H9 (cell line): ENCODE data around the gene ITPR1. TPM values are rescaled to one million over a fixed set of nuclear protein-coding genes. Genes with fewer than 3 reads are reported as not detected.

Source experiments
- DNase-seq: peaks from one replicate; pipeline ENCODE4 v3.0.0-alpha.2; 2017
- H2AFZ ChIP-seq: one replicate; pipeline ENCODE4 v1.6.1; 2013; ENCODE audit warnings: mild to moderate bottlenecking, low read length, control low read depth, moderate library complexity
- H2AK5ac ChIP-seq: 2 replicates; pipeline ENCODE4 v1.6.1; 2013; ENCODE audit warnings: low read length, control low read depth, mixed read lengths; ENCODE audit not compliant: insufficient read length
- H2BK120ac ChIP-seq: one replicate; pipeline ENCODE4 v1.6.1; 2013; ENCODE audit warnings: low read depth, mild to moderate bottlenecking, low read length, control low read depth, inconsistent platforms; ENCODE audit not compliant: poor library complexity, severe bottlenecking
- H2BK12ac ChIP-seq: 2 replicates; pipeline ENCODE4 v1.6.1; 2013; ENCODE audit warnings: low read length, control low read depth, mixed read lengths, low read depth; ENCODE audit not compliant: insufficient read length
- H2BK15ac ChIP-seq: 2 replicates; pipeline ENCODE4 v1.6.1; 2013; ENCODE audit warnings: low read depth, low read length, control low read depth
- H2BK20ac ChIP-seq: one replicate; pipeline ENCODE4 v1.6.1; 2013; ENCODE audit warnings: low read depth, mild to moderate bottlenecking, low read length, control low read depth, inconsistent platforms; ENCODE audit not compliant: poor library complexity, severe bottlenecking
- H2BK5ac ChIP-seq: 2 replicates; pipeline ENCODE4 v1.6.1; 2013; ENCODE audit warnings: low read length, control low read depth, mixed read lengths; ENCODE audit not compliant: insufficient read length
- H3K14ac ChIP-seq: 2 replicates; pipeline ENCODE4 v1.6.1; 2013; ENCODE audit warnings: low read length, control low read depth; ENCODE audit not compliant: insufficient read depth
- H3K18ac ChIP-seq: 2 replicates; pipeline ENCODE4 v1.6.1; 2013; ENCODE audit warnings: low read depth, mild to moderate bottlenecking, mixed read lengths, low read length, control low read depth; ENCODE audit not compliant: insufficient read length
- H3K23ac ChIP-seq: 2 replicates; pipeline ENCODE4 v1.6.1; 2013; ENCODE audit warnings: low read length, control low read depth, mixed read lengths, low read depth; ENCODE audit not compliant: insufficient read length
- H3K23me2 ChIP-seq: 2 replicates; pipeline ENCODE4 v1.6.1; 2013; ENCODE audit warnings: low read depth, mild to moderate bottlenecking, mixed read lengths, low read length, control low read depth; ENCODE audit not compliant: insufficient read length, poor library complexity, severe bottlenecking
- H3K27ac ChIP-seq: 2 replicates; pipeline ENCODE4 v1.5.1; 2013; ENCODE audit warnings: low read length, control low read depth, mixed read lengths, low read depth; ENCODE audit not compliant: insufficient read length
- H3K27me3 ChIP-seq: 2 replicates; pipeline ENCODE4 v1.6.1; 2013; ENCODE audit warnings: low read length, control low read depth, inconsistent platforms; ENCODE audit not compliant: insufficient read depth
- H3K4ac ChIP-seq: 2 replicates; pipeline ENCODE4 v1.6.1; 2013; ENCODE audit warnings: low read depth, mild to moderate bottlenecking, control low read depth, inconsistent platforms, low read length, moderate library complexity
- H3K4me1 ChIP-seq: 2 replicates; pipeline ENCODE4 v1.6.1; 2013; ENCODE audit warnings: low read length, control low read depth, inconsistent platforms; ENCODE audit not compliant: insufficient read depth
- H3K4me2 ChIP-seq: 2 replicates; pipeline ENCODE4 v1.6.1; 2013; ENCODE audit warnings: low read length, control low read depth, mixed read lengths; ENCODE audit not compliant: insufficient read length, insufficient read depth
- H3K56ac ChIP-seq: 2 replicates; pipeline ENCODE4 v1.6.1; 2013; ENCODE audit warnings: low read depth, mild to moderate bottlenecking, mixed read lengths, low read length, control low read depth; ENCODE audit not compliant: insufficient read length
- H3K79me1 ChIP-seq: 2 replicates; pipeline ENCODE4 v1.6.1; 2013; ENCODE audit warnings: low read depth, mild to moderate bottlenecking, moderate library complexity, low read length, control low read depth, inconsistent platforms; ENCODE audit not compliant: insufficient read depth, poor library complexity, severe bottlenecking
- H3K79me2 ChIP-seq: 2 replicates; pipeline ENCODE4 v1.6.1; 2013; ENCODE audit warnings: low read length, control low read depth, inconsistent platforms; ENCODE audit not compliant: insufficient read depth
- H3K9ac ChIP-seq: 2 replicates; pipeline ENCODE4 v1.6.1; 2013; ENCODE audit warnings: low read length, control low read depth, mixed read lengths; ENCODE audit not compliant: insufficient read length; ENCODE audit errors: extremely low read depth
- H3K9me3 ChIP-seq: one replicate; pipeline ENCODE4 v1.6.1; 2013; ENCODE audit warnings: low read depth, low read length, inconsistent platforms; ENCODE audit not compliant: control insufficient read depth
- H3T11ph ChIP-seq: one replicate; pipeline ENCODE4 v1.6.1; 2013; ENCODE audit warnings: mild to moderate bottlenecking, low read length, control low read depth, inconsistent platforms
- H4K20me1 ChIP-seq: one replicate; pipeline ENCODE4 v1.6.1; 2013; ENCODE audit not compliant: control insufficient read depth, insufficient read length, insufficient read depth
- H4K5ac ChIP-seq: 2 replicates; pipeline ENCODE4 v1.6.1; 2013; ENCODE audit warnings: low read depth, mild to moderate bottlenecking, mixed read lengths, low read length, control low read depth; ENCODE audit not compliant: insufficient read length
- H4K8ac ChIP-seq: replicated peaks from 2 replicates; pipeline ENCODE4 v1.6.1; 2013; ENCODE audit warnings: low read length, control low read depth, mixed read lengths, low read depth; ENCODE audit not compliant: insufficient read length
- H4K91ac ChIP-seq: 2 replicates; pipeline ENCODE4 v1.6.1; 2013; ENCODE audit warnings: low read depth, mild to moderate bottlenecking, moderate library complexity, mixed read lengths, low read length, control low read depth; ENCODE audit not compliant: insufficient read length
- H3K27ac Mint-ChIP-seq, 3 experiments: 2 replicates in 2 of 3; 3 replicates in 1 of 3; pipeline ENCODE4 v1.8.0; 2020 to 2021; ENCODE audit warnings: mixed read lengths in 3 of 3, mild to moderate bottlenecking in 1 of 3, moderate library complexity in 1 of 3
- H3K27me3 Mint-ChIP-seq: 2 replicates; pipeline ENCODE4 v1.8.0; 2021; ENCODE audit warnings: low read depth, mild to moderate bottlenecking, moderate library complexity, mixed read lengths
- H3K36me3 Mint-ChIP-seq, 3 experiments: 2 replicates in 2 of 3; 3 replicates in 1 of 3; pipeline ENCODE4 v1.8.0; 2020 to 2021; ENCODE audit warnings: low read depth in 3 of 3, mixed read lengths in 3 of 3; ENCODE audit not compliant: insufficient read depth in 1 of 3
- H3K4me1 Mint-ChIP-seq, 2 experiments: 2 replicates each; pipeline ENCODE4 v1.8.0; 2020; ENCODE audit warnings: mixed read lengths in 2 of 2
- H3K4me3 Mint-ChIP-seq, 2 experiments: 2 replicates in 1 of 2; 3 replicates in 1 of 2; pipeline ENCODE4 v1.8.0; 2020 to 2021; ENCODE audit warnings: mild to moderate bottlenecking in 2 of 2, mixed read lengths in 2 of 2, moderate library complexity in 1 of 2
- H3K9me3 Mint-ChIP-seq, 2 experiments: 2 replicates in 1 of 2; 3 replicates in 1 of 2; pipeline ENCODE4 v1.8.0; 2020; ENCODE audit warnings: mild to moderate bottlenecking in 2 of 2, mixed read lengths in 2 of 2, moderate library complexity in 1 of 2
- WGBS: extraction: QIAGEN DNeasy Blood & Tissue Kit; methylation state at CpG from one replicate; pipeline ENCODE4 v1.1.7; 2013; ENCODE audit warnings: missing lambda C conversion rate, low lambda C conversion rate, mixed read lengths; ENCODE audit not compliant: insufficient read length; ENCODE audit errors: extremely low coverage; 5-methylcytosine and 5-hydroxymethylcytosine counted together
- total RNA-seq: library from RNA; stranded (reverse); gene quantifications from 2 replicates; pipeline ENCODE4 v1.2.1, GENCODE V29; 2021
- TF ChIP-seq, protein P1 (sequence below): fragments of 200-600 bp; sonication (generic); conservative IDR thresholded peaks from 3 replicates; pipeline ENCODE4 v1.8.0; 2021; ENCODE audit warnings: antibody characterized with exemption, mild to moderate bottlenecking

The ITPR1 gene
- total RNA-seq, 1 experiment from 2014 or later = 4.2 TPM

DNA sequence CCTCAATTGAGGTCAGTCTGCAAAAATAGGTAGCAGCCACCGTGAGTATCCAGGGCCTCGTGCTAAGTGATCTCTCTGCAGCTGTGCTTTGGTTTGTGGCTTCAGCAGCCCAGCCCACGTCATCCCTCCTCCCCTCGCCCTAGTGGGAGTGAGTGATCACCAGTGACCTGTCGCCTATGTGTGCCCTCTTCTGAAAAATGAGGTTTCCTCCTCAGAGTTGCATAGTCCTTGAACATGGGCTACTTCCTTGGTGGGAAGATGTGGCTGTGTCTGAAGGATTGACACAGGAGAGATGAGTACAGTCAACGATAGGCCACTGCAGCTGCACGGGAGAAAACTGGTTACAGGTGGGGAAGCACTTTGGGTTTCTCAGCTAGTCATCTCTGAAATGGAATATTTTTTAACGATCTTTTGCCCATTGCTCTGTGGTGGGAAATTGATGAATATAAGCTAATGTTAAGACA, 341.3 kb downstream of the ITPR1 start:
- Histone ChIP-seq H3K27ac (no peak overlapping the region), H3K18ac (no peak overlapping the region), H3T11ph (no peak overlapping the region), H2BK12ac (no peak overlapping the region), H3K27me3 (no peaks in the 10 kb centered on the region), H3K79me2 (no peaks in the 10 kb centered on the region), H3K56ac (no peak overlapping the region), H2BK15ac (no peak overlapping the region), H3K9me3 (no peaks in the 10 kb centered on the region), H3K9ac (no peak overlapping the region), H3K4me1 (no peaks in the 10 kb centered on the region; the same call in 1 of the 2 replicates), H3K23me2 (no peaks in the 10 kb centered on the region), H2AK5ac (no peak overlapping the region), H3K79me1 (no peaks in the 10 kb centered on the region), H2AFZ (no peak overlapping the region), H2BK5ac (no peak overlapping the region), H4K5ac (no peak overlapping the region), H4K20me1 (no peaks in the 10 kb centered on the region), H4K8ac (no peak overlapping the region), H2BK120ac (no peak overlapping the region), H3K14ac (no peak overlapping the region; the same call in 1 of the 2 replicates), H3K23ac (no peak overlapping the region), H4K91ac (no peak overlapping the region), H2BK20ac (no peak overlapping the region), H3K4me2 (no peak overlapping the region), H3K4ac (no peak overlapping the region)
- TF ChIP-seq, protein P1, sequence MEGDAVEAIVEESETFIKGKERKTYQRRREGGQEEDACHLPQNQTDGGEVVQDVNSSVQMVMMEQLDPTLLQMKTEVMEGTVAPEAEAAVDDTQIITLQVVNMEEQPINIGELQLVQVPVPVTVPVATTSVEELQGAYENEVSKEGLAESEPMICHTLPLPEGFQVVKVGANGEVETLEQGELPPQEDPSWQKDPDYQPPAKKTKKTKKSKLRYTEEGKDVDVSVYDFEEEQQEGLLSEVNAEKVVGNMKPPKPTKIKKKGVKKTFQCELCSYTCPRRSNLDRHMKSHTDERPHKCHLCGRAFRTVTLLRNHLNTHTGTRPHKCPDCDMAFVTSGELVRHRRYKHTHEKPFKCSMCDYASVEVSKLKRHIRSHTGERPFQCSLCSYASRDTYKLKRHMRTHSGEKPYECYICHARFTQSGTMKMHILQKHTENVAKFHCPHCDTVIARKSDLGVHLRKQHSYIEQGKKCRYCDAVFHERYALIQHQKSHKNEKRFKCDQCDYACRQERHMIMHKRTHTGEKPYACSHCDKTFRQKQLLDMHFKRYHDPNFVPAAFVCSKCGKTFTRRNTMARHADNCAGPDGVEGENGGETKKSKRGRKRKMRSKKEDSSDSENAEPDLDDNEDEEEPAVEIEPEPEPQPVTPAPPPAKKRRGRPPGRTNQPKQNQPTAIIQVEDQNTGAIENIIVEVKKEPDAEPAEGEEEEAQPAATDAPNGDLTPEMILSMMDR = no peak
- H3K27me3 Mint-ChIP-seq = no peaks in the 10 kb centered on the region
- H3K9me3 Mint-ChIP-seq = no peaks in the 10 kb centered on the region
- H3K4me1 Mint-ChIP-seq = peaks cover 9 to 10% of the 10 kb centered on the region in 2 experiments
- DNase-seq = no peak
- H3K36me3 Mint-ChIP-seq = no peaks in the 10 kb centered on the region
- no peak overlapping the region for H3K27ac Mint-ChIP-seq
- no CpG with 5 or more reads among the region's 8 CpGs for WGBS
- H3K4me3 Mint-ChIP-seq = no peak overlapping the region
